Brain pericyte (primary cell): ENCODE measurements around the gene FSTL4.

ENCODE experiments used
- DNase-seq: peaks from one replicate; pipeline ENCODE4 v3.0.0-alpha.2; 2012; ENCODE audit warnings: low read depth, low spot score

The FSTL4 gene

DNA sequence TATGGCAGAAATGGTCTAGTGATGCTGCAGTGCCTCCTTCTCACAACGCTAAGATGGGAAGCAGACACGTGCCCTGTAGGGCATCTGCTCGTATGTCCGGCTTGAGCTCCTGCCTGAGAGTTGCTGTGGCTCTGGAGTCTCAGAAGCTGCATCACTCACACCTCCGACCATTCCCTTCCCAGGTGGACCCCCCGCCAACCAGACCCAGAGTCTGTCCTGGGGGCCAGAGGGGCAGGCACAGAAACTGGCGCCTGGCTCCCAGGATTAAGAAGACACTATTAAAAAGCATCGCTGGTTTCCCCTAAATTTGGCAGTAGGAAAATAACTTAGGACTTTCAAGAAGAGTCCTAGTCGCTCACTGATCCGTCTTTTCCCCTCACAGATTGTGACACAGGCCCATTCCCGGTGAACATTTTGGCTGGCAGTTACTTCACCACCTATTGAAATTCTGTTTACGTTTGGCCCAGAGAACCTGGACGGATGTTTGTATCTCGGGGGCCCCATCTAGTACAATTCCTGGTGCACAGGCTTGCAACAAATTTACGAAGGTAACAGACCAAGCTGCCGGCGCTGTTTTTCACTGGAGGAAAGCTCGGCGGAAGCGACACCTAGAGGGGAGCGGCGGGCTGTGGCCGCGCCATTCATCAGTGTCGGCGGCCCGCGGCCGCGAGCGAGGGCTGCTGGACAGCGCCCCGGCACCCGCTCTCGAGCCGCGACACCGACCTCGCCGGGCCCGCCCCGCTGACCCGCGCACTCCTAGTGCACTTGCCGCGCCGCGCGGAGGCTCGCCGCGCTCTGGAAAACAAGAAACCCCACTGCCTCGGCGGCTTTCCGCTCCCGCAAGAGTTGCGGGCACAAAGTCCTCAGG lies 1.6 kb downstream of the FSTL4 start:
- DNase-seq: no peak

DNA sequence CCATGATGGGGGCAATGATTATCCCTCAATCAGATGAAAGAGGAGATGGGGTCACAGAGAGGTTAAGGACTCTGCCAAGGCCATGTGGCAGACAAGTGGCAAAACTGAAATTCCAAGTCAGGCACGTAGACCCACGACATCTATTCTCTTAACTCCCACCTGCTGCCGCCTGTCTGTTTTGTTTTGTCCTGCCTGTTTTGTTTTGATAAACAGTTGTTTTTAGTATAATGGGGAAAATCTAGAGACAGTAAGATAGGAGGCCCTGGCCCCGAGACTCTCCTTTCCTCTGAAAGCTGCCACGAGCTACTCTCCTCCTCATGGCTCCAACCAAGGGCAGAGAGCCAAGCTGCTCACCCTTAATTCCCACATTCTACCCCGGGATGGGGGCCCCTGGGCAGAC lies 4.9 kb downstream of the FSTL4 start:
- no peak for DNase-seq

DNA sequence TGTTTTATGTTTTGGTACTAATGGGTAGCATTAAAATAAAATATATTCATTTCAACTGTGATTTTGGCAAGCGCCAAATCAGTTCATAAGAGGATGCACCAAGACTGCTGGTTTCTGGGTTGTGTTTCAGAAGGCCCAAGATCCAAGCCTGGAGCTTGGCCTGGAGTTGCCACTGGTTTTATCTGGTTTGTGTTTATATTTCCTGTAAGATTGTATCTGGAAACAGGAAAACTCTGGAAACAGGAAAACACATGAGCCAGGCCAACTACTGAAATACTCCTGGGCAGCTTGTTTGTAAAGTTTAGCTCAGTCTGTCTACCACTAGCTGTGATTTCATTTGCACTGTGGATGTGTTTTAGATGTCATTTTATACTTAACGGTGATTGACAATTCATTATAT lies 5.5 kb downstream of the FSTL4 start:
- DNase-seq: no peak

DNA sequence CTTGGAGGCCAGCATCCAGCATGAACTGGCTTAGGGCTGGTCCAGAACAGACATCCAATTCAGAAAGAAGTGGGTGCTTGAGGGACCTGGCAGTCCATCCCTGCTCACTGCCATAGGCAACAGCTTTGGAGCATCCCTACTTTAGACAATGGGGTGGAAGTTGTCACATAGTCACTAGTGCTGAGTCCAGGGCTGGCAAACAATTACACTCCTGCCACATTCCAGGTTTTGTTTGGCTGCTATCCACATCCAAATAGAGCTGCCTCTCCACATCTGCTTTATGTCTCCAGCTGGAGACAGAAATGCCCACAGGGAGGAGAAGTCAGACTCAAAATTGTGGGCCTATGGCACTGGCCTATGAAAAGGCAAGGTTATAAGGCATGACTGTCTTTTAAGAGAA lies 7.0 kb downstream of the FSTL4 start:
- DNase-seq: no peak

DNA sequence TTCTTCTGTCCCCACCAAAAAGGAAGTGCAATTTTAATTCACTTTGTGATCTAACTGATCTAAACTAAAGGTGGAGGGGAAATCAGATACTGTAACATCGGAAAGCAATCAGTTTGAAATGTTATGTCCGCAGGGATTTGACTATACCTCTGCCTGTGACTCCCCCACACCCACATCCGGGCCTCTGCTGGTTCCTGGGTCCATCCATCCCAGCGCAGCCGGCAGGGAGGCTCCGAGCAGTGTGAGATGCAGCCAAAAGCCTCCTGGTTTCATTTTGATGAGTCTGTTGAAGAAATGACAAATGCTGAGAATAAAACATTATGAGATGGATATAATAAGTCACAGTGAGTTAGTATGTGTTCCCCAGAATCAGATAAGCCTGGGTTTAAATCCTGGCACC lies 8.6 kb downstream of the FSTL4 start:
- no peak for DNase-seq

DNA sequence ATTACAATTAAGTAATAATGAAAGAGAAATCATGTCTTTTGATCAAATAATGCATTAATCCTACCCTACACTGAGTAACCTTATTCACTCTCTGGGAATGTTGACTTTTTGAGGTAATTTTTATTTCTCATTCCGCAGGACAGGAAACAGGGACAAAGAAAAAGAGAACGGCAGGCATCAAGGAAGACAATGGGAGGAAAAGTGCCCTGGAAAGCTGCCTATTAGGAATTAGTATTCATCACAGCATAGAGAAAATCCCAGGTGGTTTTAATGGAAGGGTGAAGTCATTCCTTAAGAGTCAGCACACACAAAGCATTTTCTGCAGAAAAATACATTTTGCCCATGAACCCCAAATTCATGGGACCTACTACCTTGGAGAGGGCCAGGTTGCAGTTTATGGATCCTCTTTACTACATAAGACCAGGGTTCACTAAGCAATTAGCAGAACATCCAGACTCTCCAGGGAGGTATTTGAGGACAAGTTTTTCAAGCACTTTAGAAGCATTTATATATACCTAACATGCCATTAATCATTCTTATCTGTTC lies 9.4 kb downstream of the FSTL4 start:
- no peak for DNase-seq

DNA sequence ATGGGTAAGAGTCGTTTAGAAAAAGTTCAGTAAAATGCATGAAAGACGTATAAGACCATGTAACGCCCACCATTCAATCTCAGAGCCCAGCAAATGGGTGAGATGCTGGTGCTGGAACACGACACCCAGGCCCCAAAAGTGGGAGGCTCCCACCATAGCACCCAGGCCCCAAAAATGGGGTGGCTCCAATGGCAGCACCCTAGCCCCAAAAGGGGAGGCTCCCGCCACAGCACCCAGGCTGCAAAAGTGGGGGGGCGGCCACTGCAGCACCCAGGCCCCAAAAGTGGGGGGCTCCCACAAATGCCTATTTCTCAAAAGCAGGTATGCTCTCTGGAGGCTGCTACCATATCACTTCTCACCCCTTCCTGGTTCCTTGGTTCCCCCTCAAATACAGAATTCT lies 12.7 kb downstream of the FSTL4 start:
- no peak for DNase-seq

DNA sequence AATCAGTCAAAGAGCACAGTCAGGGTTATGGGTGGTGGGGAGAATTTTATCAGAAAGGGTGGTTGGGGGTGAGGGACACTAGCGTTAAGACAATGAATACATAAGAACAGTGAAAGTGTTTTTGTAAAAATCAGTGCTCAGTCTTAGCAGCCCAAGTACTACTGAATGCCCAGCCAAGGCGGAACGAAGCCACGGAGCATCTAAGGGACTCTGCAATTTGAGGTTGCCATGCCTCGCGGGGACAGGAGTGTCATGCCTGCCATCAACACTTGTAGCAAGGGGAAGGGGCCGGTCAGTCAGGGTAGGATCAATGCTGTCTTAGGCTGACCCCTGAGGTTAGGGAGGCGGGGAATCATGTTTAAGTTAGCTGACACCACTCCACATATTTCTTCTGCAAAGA lies 13.3 kb downstream of the FSTL4 start:
- DNase-seq: no peak

DNA sequence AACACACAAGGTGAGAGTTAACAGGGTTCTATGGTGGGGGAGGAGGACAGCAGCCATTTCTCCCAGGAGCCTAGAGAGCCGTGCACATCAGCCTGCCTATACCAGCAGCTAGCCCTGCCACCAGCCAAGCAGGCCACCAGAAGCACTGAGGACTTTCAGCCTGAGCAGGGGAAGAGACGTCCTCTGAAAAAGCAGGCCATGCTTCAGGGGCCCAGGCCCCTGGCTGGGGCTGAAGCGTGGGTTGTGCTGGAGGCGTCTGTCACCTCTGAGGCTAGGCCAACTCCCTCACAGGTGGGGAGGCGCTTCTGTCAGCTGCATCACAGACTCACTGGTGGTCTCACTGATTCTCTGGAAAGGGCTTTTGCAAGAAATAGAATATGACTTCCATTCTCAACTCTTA lies 16.3 kb downstream of the FSTL4 start:
- DNase-seq: no peak

DNA sequence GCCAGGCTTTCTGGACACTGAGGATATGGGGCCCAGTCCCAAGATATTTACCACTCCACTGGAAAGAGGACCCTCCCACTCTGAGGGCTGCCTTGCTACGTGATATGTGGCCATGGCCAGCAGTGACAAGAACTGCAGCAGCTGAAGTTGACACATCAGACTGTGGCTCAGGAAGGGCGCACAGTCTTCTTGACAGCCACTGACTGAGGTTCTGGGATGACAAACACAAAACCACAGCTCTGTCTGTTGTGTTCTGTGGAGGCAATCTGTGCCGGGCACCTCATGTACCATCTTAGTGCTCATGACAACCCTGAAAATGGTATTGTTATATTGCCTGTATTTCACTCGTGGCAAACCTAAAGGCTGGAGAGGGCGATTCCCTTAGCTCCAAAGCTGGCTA lies 16.9 kb downstream of the FSTL4 start:
- DNase-seq: no peak

DNA sequence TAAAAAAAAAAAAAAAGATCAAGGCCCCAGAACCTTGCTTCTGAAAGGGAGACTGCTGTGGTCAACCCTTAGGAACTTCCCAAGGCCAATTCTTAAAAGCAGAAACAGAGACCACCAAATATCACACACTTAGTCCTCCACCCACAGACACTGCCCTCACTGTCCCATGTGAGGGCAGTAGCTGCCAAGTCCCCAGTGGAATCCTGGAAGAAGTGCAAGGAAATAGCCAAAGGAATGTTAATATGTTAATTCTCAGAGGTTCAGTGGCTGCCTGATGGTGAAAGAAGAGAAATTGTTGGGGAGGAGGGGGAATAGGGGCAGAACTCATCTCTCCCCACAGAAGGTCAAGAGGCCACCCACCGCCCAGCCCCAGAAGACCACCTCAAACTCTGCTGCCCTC lies 23.1 kb downstream of the FSTL4 start:
- DNase-seq: no peak

DNA sequence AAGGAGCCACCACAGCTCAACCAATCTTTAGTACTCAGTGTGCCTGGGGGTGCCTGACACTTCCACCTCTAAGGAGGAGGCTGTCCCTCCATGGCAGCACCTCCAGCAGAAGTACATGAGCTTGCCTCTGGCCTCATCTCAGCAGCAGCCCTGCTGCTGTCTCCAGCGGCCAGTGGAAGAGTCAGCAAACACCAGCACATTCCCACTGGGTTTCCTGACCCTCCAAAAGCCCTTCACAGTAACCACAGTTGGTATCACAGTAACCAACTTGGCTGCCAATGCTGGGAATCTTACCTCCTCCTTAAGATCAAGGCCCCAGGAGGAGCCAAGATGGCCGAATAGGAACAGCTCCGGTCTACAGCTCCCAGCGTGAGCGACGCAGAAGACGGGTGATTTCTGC lies 29.4 kb downstream of the FSTL4 start:
- no peak for DNase-seq

DNA sequence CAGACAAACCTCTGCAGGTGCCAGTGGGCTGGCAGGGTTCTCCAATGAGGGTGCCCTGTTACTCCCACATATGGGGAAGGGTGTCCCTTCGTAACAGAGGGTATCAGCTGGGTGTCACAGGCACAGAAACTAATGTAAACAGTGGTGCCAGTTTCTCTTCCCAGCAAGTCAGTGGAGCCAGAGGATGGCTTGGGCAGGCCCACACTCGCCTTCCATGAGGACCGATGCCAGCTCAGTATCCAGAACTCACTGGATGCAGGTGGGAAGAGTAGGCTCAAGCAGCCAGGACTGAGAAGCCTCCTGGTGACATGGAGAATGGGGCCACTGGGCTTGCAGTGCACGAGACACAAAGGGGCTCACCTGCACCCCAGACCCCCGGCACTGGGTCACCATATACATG lies 30.4 kb downstream of the FSTL4 start:
- no peak for DNase-seq

DNA sequence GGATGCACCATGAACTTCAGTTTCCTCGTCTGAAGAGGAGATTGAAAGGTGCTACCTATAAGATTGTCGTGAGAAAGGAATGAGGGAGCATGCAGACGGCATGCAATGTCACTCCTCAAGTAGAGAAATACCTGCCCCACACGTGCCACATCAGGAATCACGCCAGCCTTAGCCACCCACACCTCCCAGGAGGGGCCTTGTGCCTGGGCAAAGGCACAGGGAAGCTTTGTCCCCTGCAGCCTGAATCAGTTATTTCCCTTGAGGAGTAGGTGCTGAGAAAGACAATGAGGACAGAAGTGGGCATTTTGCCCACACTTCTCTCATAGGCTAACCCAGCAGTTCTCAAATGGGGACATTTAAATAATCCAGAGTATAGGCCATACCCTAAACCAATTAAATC lies 31.0 kb downstream of the FSTL4 start:
- no peak for DNase-seq

DNA sequence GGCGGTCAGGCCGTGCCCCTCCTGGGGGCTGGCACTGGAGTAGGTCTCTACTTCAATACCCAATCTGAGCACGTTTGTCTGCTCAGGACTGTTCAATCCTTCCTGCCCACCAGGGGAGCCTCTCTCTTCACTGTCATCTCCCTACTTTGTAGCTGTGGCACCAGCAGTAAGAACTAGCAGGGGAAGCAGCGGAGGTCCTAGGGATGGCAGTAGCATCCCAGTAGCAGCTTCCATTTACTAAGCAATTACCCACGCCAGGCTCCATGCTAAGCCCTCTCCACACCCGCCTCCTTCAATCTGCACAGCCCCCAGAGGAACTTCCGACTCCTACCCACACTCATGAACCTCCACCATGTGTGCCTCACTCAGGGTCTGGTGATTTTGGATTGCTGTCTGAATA lies 31.7 kb downstream of the FSTL4 start:
- DNase-seq: no peak

DNA sequence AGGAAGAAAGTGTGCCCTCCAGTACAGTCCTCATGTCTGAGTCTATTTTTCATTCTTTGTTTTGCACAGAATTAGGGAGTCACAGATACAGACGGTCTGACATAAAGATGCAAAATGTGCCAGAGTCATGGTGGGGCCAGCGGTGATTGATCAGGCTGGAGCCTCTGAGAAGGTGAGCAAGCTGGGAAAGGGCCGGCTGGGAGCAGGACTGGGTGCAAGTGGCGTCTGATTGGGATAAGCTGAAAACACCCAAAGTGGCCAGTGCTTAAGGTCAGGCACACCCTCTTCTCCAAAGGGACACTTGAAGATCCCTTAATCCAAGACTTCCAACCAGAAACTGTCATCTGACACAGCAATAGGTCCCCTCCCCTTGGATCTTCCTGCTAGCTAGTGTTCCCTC lies 32.6 kb downstream of the FSTL4 start:
- DNase-seq: no peak

DNA sequence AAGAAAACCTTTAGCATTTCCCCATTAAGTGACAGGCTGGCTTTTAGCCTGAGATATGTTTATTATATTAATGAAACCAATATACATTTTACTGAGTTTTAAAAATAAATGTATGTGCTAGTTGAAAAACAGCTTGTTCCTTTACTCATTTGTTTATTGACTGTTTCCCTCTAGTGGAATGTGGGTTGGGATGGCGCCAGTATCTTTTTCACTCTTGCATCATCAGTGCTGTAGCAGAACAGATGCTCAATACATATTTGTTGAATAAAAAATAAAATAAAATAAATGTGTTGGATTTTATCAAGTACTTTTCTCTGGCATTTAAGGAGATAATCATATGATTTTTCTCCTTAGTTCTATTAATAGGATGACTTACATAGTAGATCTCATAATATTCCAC lies 43.0 kb downstream of the FSTL4 start:
- no peak for DNase-seq

DNA sequence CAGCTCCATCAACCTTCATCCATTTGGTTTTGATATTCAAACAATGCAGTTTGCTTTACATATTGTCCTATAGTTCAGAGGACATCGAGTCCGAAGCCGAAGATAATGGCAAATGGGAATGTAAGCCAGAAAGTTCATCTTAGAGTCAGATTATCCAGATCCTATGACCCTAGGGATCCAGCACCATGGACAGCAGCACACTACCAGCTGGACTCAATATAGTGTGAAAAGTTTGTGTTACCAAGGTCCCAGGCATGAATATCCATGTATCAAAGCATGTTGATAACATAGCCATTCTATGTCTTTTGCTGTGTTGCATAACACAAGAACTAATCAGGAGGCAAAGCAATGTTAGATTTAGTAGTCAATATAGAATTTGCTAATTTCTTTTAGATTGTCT lies 46.3 kb downstream of the FSTL4 start:
- no peak for DNase-seq

DNA sequence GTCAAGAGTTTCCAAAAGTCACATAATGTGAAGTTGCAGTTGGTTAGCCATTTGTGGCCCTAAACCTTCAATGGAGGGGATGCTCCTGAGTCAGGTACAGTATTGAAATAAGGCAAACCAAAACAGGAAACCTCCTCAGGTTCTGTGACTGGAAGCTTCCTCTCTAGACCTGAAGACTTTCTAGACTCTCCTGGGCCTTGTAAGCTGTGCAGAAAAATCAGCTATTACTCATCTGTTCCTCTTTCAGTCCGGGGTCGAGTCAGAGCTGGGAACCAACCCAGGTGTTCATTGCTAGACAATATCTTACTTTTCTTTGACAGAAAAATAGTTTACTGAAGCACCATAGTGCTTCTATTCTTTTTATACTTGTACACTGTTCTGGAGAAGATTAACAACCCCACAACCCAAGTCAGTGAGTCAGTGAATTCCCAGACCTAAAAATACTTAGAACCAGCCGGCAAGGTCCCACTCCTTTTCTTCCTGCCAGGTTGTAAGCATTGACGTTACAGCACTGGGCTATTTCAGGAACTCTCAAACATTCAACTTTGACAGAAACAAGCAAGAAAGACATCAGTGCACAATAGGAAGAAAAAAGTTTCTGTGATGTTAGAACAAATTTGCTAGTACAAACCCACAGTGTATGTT lies 47.3 kb downstream of the FSTL4 start:
- DNase-seq: no peak

DNA sequence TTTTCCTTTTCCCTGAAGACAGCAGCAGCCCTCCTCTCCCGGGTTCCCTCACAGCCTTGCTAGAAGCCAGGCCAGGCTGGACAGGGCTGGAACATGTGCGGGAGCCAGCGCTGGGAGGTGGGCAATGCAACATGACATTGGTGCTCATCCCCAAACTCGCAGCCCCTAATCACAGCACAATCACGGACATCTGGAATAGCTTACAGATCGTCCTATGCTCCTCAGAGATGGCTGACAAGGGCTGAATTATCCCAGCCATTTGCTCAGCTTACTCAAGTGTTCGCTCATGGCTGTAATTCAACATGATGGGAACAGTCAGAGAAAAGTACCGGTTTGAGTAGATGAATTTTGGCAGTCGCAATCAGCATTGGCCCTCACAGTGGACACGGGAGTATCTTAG lies 49.8 kb downstream of the FSTL4 start:
- DNase-seq: no peak

DNA sequence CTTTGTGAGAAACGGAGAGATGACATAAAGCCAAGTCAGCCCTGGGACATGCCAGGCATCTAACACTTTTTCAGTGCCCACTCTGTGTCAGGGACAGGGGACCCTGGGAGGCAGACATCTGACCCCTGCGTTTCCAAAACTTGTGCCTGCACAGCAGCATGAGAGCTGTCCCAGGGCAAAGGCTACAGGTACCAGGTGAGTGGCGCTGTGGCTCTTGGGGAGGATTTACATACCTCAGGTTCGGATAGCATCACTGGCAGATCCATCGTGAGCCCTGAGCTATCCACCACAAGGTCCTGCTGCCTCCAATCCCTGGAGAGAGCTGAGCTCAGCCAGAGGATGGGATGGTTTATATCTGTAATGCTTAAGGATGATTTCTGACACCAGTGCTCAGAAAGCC lies 52.4 kb downstream of the FSTL4 start:
- DNase-seq: no peak

DNA sequence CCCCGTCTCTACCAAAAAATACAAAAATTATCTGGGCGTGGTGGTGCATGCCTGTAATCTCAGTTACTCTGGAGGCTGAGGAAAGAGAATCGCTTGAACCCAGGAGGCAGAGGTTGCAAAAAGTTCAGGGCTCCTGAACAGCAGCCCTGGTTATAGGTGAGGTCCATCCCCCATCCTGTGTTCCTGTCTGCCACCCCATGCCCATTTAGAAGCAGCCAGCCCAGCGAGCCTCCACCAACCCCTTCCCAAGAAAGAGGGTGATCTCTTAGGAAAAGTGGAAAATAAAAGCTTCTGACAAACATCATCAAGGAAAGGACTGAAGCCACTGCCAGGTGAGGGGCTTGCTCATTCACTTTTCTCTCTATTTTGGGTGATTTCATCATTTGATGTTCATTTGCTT lies 55.8 kb downstream of the FSTL4 start:
- no peak for DNase-seq

DNA sequence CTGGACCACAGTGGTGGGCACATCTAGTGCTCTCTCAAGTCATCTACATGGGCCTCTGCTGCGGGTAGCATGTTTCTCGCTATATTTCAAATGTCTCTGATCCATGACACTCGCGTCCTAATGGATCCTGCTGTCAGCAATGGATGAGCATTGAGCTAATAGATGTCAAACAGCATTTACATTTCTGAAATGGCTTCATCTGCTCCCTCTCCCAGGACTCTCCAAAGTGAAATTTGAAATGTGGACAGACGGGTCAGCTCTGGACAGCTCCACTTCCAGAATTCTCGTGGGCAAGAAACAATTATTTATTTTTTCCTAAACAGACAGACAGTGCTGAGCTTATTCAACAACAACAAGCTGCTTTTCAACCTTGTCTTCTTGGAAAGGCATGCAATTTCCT lies 58.1 kb downstream of the FSTL4 start:
- DNase-seq: no peak
